ENCODE measurements around the gene RNF31.
A peak's percentile ranks its signal among the peaks of the same experiment; 100 is the strongest.

Gene RNF31

GRCh38 chr14:24156840-24157239 is 9.5 kb downstream of the RNF31 start:
- H3K27me3 ChIP-seq (ENCODE audit: insufficient read depth, insufficient read length) = no peaks in the 10 kb centered on the region
- DNase-seq (ENCODE audit: low read depth, low spot score) = no peak
- no peaks in the 10 kb centered on the region for H3K9me3 ChIP-seq (ENCODE audit: insufficient read depth, low read length)
- no peak for TF ChIP-seq YY1 (IDR thresholded peaks at IDR 0.05; ENCODE audit: insufficient read depth, insufficient read length)
- no peak for TF ChIP-seq SUZ12 (IDR thresholded peaks at IDR 0.05; ENCODE audit: extremely low read depth, insufficient read depth, insufficient read length)
- TF ChIP-seq ZNF274 (IDR thresholded peaks at IDR 0.05; ENCODE audit: low read depth, low read length) = no peak
- H3K4me3 ChIP-seq (ENCODE audit: insufficient read length, low read depth) = no peak overlapping the region
- peaks cover 69% of the 10 kb centered on the region for H3K36me3 ChIP-seq (ENCODE audit: insufficient read depth, insufficient read length, low read length)
- no peak overlapping the region for H3K9ac ChIP-seq (ENCODE audit: insufficient read length, low read depth)
- no peaks in the 10 kb centered on the region for H3K4me1 ChIP-seq (ENCODE audit: insufficient read depth, insufficient read length)

- H3K36me3 ChIP-seq (ENCODE audit: insufficient read depth, insufficient read length, low read length) = peaks cover 69% of the 10 kb centered on the region
- H3K4me3 ChIP-seq (ENCODE audit: insufficient read length, low read depth) = no peak overlapping the region
- no peaks in the 10 kb centered on the region for H3K4me1 ChIP-seq (ENCODE audit: insufficient read depth, insufficient read length)
- H3K27me3 ChIP-seq (ENCODE audit: insufficient read depth, insufficient read length) = no peaks in the 10 kb centered on the region
- H3K9me3 ChIP-seq (ENCODE audit: insufficient read depth, low read length) = no peaks in the 10 kb centered on the region
- DNase-seq (ENCODE audit: low read depth, low spot score) = no peak
- no peak overlapping the region for H3K9ac ChIP-seq (ENCODE audit: insufficient read length, low read depth)
- TF ChIP-seq YY1 (IDR thresholded peaks at IDR 0.05; ENCODE audit: insufficient read depth, insufficient read length) = no peak
- TF ChIP-seq ZNF274 (IDR thresholded peaks at IDR 0.05; ENCODE audit: low read depth, low read length) = no peak
- no peak for TF ChIP-seq SUZ12 (IDR thresholded peaks at IDR 0.05; ENCODE audit: extremely low read depth, insufficient read depth, insufficient read length)
These were observed 10.0 kb downstream of the RNF31 start for GRCh38 chr14:24157331-24157730.

- Histone ChIP-seq H3K9ac (ENCODE audit: insufficient read length, low read depth) (no peak overlapping the region), H3K36me3 (ENCODE audit: insufficient read depth, insufficient read length, low read length) (peaks cover 82% of the 10 kb centered on the region), H3K4me3 (ENCODE audit: insufficient read length, low read depth) (no peak overlapping the region), H3K4me1 (ENCODE audit: insufficient read depth, insufficient read length) (no peaks in the 10 kb centered on the region), H3K27me3 (ENCODE audit: insufficient read depth, insufficient read length) (no peaks in the 10 kb centered on the region), H3K9me3 (ENCODE audit: insufficient read depth, low read length) (no peaks in the 10 kb centered on the region)
- TF ChIP-seq SUZ12 (IDR thresholded peaks at IDR 0.05; ENCODE audit: extremely low read depth, insufficient read depth, insufficient read length) = no peak
- TF ChIP-seq ZNF274 (IDR thresholded peaks at IDR 0.05; ENCODE audit: low read depth, low read length) = no peak
- no peak for TF ChIP-seq YY1 (IDR thresholded peaks at IDR 0.05; ENCODE audit: insufficient read depth, insufficient read length)
- no peak for DNase-seq (ENCODE audit: low read depth, low spot score)
These were observed 12.6 kb downstream of the RNF31 start for GRCh38 chr14:24159777-24160498.

- no peaks in the 10 kb centered on the region for H3K9me3 ChIP-seq (ENCODE audit: insufficient read depth, low read length)
- no peaks in the 10 kb centered on the region for H3K27me3 ChIP-seq (ENCODE audit: insufficient read depth, insufficient read length)
- no peak overlapping the region for H3K4me3 ChIP-seq (ENCODE audit: insufficient read length, low read depth)
- H3K36me3 ChIP-seq (ENCODE audit: insufficient read depth, insufficient read length, low read length) = peaks cover 82% of the 10 kb centered on the region
- no peak for DNase-seq (ENCODE audit: low read depth, low spot score)
- TF ChIP-seq ZNF274 (IDR thresholded peaks at IDR 0.05; ENCODE audit: low read depth, low read length) (no peak), YY1 (IDR thresholded peaks at IDR 0.05; ENCODE audit: insufficient read depth, insufficient read length) (no peak)
- no peak overlapping the region for H3K9ac ChIP-seq (ENCODE audit: insufficient read length, low read depth)
- no peaks in the 10 kb centered on the region for H3K4me1 ChIP-seq (ENCODE audit: insufficient read depth, insufficient read length)
These were observed 13.2 kb downstream of the RNF31 start for GRCh38 chr14:24160499-24160849.

- TF ChIP-seq YY1 (IDR thresholded peaks at IDR 0.05; ENCODE audit: insufficient read depth, insufficient read length) (no peak), ZNF274 (IDR thresholded peaks at IDR 0.05; ENCODE audit: low read depth, low read length) (no peak), SUZ12 (IDR thresholded peaks at IDR 0.05; ENCODE audit: extremely low read depth, insufficient read depth, insufficient read length) (no peak)
- H3K9ac ChIP-seq (ENCODE audit: insufficient read length, low read depth) = peak within 1 kb of the TSS; percentile 46
- no peaks in the 10 kb centered on the region for H3K27me3 ChIP-seq (ENCODE audit: insufficient read depth, insufficient read length)
- no peak within 1 kb of the TSS for H3K4me3 ChIP-seq (ENCODE audit: insufficient read length, low read depth)
- H3K36me3 ChIP-seq (ENCODE audit: insufficient read depth, insufficient read length, low read length) = peaks cover 82% of the 10 kb centered on the region
- DNase-seq (ENCODE audit: low read depth, low spot score) = peak; percentile 94
- no peaks in the 10 kb centered on the region for H3K9me3 ChIP-seq (ENCODE audit: insufficient read depth, low read length)
- H3K4me1 ChIP-seq (ENCODE audit: insufficient read depth, insufficient read length) = no peaks in the 10 kb centered on the region
These were observed 13.8 kb downstream of the RNF31 start, which contains the start of gene IRF9 for GRCh38 chr14:24160850-24161804. IRF9 (plus strand) TSS chr14:24161265; CDS start chr14:24162145, 880 bp downstream.

- H3K9ac ChIP-seq (ENCODE audit: insufficient read length, low read depth) = no peak overlapping the region
- H3K27me3 ChIP-seq (ENCODE audit: insufficient read depth, insufficient read length) = no peaks in the 10 kb centered on the region
- no peak overlapping the region for H3K4me3 ChIP-seq (ENCODE audit: insufficient read length, low read depth)
- H3K4me1 ChIP-seq (ENCODE audit: insufficient read depth, insufficient read length) = no peaks in the 10 kb centered on the region
- H3K36me3 ChIP-seq (ENCODE audit: insufficient read depth, insufficient read length, low read length) = peaks cover 83% of the 10 kb centered on the region
- no peak for DNase-seq (ENCODE audit: low read depth, low spot score)
- no peak for TF ChIP-seq SUZ12 (IDR thresholded peaks at IDR 0.05; ENCODE audit: extremely low read depth, insufficient read depth, insufficient read length)
- TF ChIP-seq ZNF274 (IDR thresholded peaks at IDR 0.05; ENCODE audit: low read depth, low read length) = no peak
- TF ChIP-seq YY1 (IDR thresholded peaks at IDR 0.05; ENCODE audit: insufficient read depth, insufficient read length) = no peak
- H3K9me3 ChIP-seq (ENCODE audit: insufficient read depth, low read length) = no peaks in the 10 kb centered on the region
These were observed 14.8 kb downstream of the RNF31 start for GRCh38 chr14:24162093-24162492.

- Histone ChIP-seq H3K4me3 (ENCODE audit: insufficient read length, low read depth) (no peak overlapping the region), H3K9me3 (ENCODE audit: insufficient read depth, low read length) (no peaks in the 10 kb centered on the region), H3K36me3 (ENCODE audit: insufficient read depth, insufficient read length, low read length) (peaks cover 75% of the 10 kb centered on the region), H3K4me1 (ENCODE audit: insufficient read depth, insufficient read length) (no peaks in the 10 kb centered on the region), H3K27me3 (ENCODE audit: insufficient read depth, insufficient read length) (no peaks in the 10 kb centered on the region), H3K9ac (ENCODE audit: insufficient read length, low read depth) (no peak overlapping the region)
- DNase-seq (ENCODE audit: low read depth, low spot score) = no peak
- no peak for TF ChIP-seq YY1 (IDR thresholded peaks at IDR 0.05; ENCODE audit: insufficient read depth, insufficient read length)
- no peak for TF ChIP-seq ZNF274 (IDR thresholded peaks at IDR 0.05; ENCODE audit: low read depth, low read length)
- TF ChIP-seq SUZ12 (IDR thresholded peaks at IDR 0.05; ENCODE audit: extremely low read depth, insufficient read depth, insufficient read length) = no peak
These were observed 17.3 kb downstream of the RNF31 start for GRCh38 chr14:24164518-24164991.

All from NT2/D1 (cell line).